Measurements from ENCODE around the gene DDX41.
"Not testable (repeated sequence)": the region's sequence is repeated elsewhere in the genome, so short reads cannot be mapped to it uniquely, and the experiment has no call there.

Gene DDX41

DNA sequence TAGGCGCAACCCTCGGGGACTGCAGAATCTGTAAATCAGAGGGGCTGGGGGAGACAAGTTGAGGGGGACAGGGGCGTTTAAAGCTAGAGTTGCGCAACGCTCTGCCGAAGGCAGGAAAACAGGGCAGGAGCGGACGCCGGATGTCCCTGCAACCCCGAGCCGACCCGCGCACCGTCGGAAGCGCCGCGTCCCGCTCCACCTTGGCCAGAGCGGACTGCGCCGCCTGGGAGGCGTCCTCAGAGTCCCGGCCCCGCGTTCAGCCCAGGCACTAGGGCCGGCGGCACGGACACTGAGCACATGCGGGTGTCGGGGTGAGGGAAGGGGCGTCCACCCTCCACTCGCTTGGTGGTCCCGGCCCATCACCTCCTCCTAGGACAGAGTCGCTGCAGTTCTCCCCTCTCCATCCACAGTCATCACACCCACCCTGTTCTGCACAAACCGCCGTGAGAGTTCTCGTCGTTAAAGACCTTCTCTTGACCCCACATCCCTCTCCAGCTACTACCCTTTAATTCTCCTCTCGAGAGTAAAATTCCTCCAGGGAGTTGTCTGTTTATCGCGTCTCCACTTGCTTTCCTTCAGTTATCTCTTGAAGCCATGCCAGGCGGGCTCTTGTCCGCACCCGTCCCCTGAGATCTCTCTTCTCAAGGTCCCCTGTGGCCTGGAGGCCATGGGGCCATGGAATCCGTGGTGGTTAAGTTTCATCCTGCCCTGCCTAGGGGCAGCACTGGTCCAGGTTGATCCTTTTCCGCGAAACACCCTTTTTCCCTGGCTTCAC is 18.6 kb downstream of the DDX41 start:
- DNase-seq (ENCODE audit: low read depth in 2 of 2, low spot score in 1 of 2): no peak

- peak; percentile 84 to 90 for DNase-seq (ENCODE audit: low read depth in 2 of 2, low spot score in 1 of 2)
Measured at GRCh38 chr5:177497292-177498012, 19.3 kb downstream of the DDX41 start, which contains the start of gene PDLIM7. Gene PDLIM7 (minus strand): TSS chr5:177497604. CDS start chr5:177496512, 1,092 bp downstream.

GRCh38 chr5:177496727-177497291 is 20.0 kb downstream of the DDX41 start:
- DNase-seq (ENCODE audit: low read depth in 2 of 2, low spot score in 1 of 2): no peak

DNA sequence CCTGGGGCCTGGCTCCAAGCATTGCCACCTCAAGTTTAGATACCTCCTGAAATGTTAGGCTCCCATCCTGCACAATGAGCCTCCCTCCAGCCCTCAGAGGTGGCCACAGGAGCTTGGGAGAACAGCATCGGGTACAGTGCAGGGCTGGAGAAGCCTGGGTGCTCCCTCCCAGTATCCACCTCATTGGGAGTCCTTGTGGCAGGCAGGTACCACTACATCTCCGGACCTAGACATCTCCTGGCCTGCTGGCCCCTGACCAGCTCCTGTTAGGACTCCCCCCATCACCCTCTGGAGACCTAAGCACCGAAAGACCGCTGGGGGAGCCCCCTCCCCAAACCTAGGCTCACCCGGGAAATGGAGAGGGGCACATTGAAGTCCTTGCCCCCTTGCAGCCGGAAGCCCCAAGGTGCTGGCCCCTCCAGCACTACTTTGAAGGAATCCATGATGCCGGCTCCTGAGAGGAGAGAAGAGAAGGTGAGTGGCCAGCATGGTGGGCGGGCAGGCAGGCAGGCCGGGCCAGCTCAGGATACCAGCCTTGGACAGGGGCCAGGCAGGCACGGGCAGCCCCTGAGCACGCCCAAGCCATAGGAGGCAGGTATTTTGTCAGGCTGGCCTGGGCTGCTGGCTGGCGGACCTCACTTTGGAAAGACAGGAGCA is 20.6 kb downstream of the DDX41 start:
- no peak for DNase-seq (ENCODE audit: low read depth in 2 of 2, low spot score in 1 of 2)

- DNase-seq (ENCODE audit: low read depth in 2 of 2, low spot score in 1 of 2): no peak
Measured at GRCh38 chr5:177495243-177496060, 21.3 kb downstream of the DDX41 start.

DNA sequence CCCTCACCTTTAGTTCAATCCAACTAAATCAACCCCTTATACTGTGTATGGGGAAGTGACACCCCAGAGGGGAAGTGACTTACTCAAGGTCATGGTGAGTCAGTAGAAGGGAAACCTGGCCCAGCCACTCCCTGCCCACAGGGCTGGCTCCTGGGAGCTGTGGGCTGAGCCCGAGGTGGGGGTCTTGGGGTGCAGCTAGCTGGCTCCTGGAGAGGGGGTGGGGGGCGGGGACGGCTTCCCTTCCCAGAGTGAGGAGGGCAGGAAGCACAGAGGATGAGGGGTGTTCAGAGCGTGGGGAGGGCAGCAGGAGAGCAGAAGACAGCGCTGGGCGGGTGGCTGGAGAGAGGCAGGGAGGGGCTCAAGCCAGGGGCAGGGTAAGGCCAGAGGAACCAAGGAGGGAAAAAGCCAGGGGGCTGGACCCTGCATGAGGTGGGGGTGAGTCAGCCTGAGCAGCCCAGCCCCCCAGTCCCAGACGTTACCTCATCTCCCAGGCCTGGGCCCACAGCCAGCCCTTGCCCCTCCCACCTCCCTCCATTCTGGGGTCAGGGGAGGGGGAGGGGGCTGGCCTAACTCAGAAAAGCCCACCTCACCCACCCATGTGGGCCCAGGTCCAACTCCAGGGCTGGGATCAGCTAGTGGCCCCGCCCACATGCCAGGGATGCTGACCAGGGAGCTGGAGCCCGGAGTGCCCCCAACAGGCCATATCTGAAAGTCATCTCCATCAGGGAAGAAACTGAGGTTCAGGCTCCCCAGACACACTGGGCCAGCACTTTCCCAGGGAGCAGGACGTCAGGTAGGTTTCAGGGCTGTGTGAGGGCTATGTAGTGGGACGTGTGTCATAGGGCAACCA is 22.2 kb downstream of the DDX41 start:
- no peak for DNase-seq (ENCODE audit: low read depth in 2 of 2, low spot score in 1 of 2)

DNA sequence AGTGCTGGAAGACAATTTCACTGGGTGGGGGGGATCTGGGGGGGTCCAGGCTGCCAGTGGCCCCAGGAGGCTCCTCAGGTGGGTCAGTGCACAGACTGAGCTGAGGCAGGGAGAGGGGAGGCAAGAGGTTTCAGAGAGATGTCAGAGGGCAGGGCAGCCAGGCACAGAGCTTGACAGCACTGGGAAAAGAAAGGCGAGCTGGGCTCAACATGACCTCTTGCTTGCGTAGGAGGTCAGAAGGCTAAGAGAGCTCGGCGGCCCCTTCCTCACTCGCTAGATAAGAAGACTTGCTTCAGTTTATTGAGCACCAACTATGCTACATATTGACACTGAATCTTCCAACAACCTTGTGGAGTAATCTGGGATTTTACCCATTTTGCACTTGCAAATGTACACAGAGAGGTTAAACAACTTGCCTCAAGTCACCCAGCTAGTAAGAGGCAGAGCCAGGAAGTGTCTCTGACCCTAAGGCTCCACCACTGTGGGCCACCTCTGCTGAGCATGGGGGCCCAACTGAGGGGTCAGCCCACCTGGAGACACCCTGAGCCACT is 22.9 kb downstream of the DDX41 start:
- no peak for DNase-seq (ENCODE audit: low read depth in 2 of 2, low spot score in 1 of 2)

DNA sequence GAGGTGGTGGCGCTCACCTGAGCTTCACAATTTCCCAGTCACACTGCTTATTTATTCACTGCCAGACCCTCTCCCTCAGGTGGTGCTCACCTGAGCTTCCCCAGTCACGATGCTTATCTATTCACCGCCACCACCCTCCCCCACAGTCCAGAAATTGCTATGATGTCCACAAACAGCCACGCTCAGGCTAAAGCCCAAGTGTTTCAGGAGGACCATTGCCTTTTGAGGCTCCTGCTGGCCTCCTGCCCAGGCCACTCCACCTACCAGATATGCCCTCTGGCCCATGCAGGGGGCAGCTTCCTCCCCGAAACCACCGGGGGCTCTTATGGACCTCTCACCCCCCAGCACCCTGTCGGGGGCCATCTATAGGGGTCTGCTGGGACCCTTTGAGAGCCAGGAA is 23.9 kb downstream of the DDX41 start:
- DNase-seq (ENCODE audit: low read depth in 2 of 2, low spot score in 1 of 2): no peak

DNA sequence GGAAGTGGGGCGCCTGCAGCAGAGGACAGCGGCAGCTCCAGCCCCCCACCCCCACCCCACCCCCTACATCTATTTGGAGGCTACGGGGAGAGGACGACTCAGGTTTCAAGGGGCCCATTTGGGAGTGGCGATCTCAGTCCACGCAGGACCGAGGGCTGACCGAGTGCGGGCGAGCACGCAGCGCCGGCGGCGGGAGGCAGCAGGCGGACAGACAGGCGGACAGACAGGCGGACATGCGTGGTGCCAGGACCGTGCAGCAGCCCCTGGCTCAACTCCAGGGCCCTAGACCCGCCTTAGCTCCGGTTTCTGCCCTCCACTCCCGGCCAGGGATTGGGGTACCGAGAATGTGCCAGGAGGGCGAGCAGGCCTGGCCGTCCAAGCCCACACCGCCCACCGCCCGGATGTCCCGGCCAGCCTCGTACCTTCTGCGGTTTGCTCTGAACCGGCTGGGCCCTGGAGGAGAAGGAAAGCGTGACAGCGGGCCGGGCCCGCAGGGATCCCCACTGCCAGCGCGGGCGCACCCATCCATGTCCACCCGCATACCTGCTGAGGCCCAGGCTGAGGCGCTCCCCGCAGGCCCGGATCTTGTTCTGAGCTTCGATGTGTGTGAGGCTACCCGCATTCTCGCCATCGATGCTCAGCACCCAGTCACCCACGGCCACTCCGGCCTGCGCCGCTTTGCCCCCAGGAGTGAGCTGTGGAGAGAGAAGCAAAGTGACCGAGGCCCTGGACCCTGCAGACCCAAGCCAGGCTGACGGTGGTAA is 24.6 kb downstream of the DDX41 start:
- no peak for DNase-seq (ENCODE audit: low read depth in 2 of 2, low spot score in 1 of 2)

DNA sequence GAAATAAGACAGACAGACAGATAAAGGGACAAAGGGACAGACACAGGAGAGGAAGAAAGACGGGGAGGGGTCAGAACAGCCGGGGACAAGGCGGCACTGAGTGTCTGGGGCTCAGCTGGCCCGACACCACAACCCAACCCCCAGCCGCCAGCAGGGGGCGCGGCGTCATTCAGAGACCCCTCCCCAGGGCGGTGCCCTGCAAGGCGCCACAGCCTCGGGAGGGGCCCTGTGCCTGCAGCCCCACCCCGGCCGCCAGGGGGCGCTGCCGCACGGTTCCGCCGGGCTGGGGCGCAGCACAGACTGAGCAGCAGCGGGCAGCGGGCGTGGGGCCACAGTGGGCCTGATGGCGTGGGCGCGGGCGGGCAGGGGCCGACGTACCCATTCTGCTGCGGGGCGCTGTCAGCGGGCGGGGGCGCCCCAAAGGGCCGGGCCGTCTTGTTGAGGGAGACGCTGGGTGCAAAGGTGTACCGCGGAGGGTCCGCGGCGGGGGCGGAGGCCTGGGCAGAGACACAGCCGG is 25.3 kb downstream of the DDX41 start:
- DNase-seq (ENCODE audit: low read depth in 2 of 2, low spot score in 1 of 2): no peak

GRCh38 chr5:177490992-177491391 is 25.8 kb downstream of the DDX41 start:
- DNase-seq (ENCODE audit: low read depth in 2 of 2, low spot score in 1 of 2): no peak

GRCh38 chr5:177490311-177490991 is 26.3 kb downstream of the DDX41 start:
- no peak for DNase-seq (ENCODE audit: low read depth in 2 of 2, low spot score in 1 of 2)

DNA sequence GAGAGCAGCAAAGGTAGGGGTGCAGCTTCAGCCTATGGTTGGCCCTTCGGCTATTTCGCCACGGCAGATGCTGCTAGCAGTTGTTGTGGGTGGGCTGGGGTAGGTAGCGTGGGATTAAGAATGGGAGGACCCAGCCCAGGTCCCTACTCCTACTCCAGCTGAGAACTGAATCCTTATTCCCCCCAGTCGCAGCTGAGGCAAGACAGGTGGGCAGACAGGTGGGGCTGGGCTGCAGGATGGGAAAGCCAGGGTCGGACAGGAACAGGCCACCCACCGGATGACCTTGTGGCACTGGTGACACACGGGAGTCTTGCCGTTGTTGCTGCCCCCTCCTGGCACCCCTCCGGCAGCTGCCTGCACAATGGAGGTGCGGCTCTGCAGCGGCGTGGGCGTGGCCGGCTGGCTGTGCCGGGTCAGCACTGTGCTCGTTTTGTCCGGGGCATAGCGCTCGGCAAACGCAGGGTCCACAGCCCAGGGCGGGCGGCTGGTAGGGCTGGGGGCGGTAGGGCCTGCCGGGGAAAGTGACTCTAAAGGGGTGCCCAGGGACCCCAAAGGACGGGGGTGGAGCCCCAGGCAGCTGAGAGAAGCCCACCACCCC is 27.5 kb downstream of the DDX41 start:
- no peak for DNase-seq (ENCODE audit: low read depth in 2 of 2, low spot score in 1 of 2)

DNA sequence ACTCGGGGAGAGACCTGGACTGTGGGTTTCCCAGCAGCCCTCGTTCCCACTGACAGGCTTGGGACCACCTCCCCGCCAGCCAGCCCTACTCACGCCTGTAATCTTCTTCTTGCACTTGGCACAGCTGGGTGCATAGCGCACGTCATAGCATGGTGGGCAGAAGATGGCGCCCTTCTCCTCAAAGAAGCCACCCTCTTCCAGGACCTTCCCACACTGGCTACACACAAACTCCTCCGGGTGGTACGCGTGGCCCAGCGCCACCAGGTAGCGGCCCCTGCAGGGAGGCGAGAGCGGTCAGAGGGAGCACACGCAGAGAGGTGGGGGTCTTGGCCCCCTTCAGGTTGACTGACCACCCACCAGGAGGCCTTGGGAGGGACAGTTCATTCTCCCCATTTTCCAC is 28.8 kb downstream of the DDX41 start:
- no peak for DNase-seq (ENCODE audit: low read depth in 2 of 2, low spot score in 1 of 2)

DNA sequence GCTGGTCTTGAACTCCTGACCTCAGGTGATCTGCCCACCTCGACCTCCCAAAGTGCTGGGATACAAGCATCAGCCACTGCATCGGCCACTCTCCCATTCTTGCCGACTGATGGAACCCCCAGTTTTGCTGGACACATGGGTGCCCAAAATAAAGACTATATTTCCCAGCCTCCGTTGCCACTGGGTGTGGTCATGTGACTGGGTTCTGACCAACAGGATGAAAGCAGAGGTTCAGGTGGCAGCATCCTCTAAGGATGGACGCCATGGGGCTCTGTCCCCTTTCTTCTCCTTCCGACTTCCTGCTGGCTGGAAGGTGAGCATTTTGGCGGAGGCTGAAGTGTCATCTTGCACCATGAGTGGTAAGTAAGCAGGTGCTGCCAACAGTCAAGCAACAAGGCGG is 29.6 kb downstream of the DDX41 start:
- no peak for DNase-seq (ENCODE audit: low read depth in 2 of 2, low spot score in 1 of 2)

DNA sequence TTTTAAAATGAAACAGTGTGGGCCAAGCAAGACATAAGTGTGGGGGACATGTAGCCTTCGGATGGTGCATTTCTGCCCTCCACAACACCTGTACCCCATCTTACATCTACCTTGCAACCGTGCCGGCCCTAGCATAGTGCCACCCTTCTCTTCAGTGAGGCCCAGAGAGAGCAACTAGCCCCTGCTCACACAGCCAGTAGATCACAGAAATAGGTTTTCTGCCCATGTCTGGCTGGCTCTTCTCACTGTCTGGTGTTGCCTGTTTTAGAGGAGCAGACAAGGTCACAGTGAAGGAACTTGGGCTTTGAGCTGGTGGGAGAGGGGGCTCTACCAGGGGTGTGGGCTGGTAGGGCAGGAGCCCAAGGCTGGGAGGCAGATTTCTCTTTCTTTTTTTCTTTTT is 30.5 kb downstream of the DDX41 start:
- DNase-seq (ENCODE audit: low read depth in 2 of 2, low spot score in 1 of 2): no peak

DNA sequence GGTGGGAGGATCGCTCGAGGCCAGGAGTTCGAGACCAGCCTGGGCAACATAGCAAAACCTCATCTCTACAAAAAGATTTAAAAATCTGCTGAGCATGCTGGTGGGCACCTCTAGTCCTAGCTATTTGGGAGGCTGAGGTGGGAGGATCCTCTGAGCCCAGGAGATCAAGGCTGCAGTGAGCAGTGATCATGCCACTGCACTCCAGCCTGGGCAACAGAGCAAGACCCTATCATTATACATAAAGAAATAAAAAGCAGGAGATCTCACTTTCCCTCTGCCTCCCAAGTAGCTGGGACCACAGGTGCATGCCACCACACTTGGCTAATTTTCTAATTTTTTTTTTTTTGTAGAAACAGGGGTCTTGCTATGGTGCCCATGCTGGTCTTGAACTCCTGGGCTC is 31.0 kb downstream of the DDX41 start:
- DNase-seq (ENCODE audit: low read depth in 2 of 2, low spot score in 1 of 2): not testable (repeated sequence)

All from stimulated activated CD8-positive, alpha-beta memory T cell treated with anti-CD3 and anti-CD28 coated beads, Interleukin-4, amount 100 ng/mL, for 1 hour (primary cell).